ENCODE data around the gene LSG1.

DNA sequence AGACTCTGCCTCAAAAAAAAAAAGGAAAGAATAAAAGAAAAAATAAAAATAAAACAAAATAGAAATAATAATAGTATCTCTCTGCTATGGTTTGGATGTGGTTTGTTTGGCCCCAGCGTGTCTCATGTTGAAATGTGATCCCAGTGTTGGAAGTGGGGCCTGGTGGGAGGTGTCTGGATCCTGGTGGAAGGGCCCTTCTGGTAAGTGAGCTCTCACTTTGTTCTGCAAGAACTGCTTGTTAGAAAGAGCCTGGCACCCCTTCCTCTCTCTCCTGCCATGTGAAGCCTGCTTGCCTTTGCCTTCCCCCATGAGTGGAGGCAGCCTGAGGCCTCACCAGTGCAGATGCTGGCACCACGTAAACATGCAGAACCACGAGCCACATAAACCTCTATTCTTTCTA, 65.0 kb downstream of the LSG1 start:
- TF ChIP-seq GATA2 (IDR thresholded peaks at IDR 0.05; ENCODE audit: low read depth, low read length), result no peak
- TF ChIP-seq GATA3 (IDR thresholded peaks at IDR 0.05; ENCODE audit: low read depth, low read length), result no peak
